Neural progenitor cell (in vitro differentiated cells): ENCODE measurements around the gene FAM174C. TPM values are rescaled to one million over a fixed set of nuclear protein-coding genes. Genes with fewer than 3 reads are reported as not detected.

Source experiments
- DNase-seq: peaks from one replicate; pipeline ENCODE4 v3.0.0-alpha.2; 2016; ENCODE audit warnings: low spot score
- H2AFZ ChIP-seq: fragments of 200-600 bp; sonication (generic); replicated peaks from 2 replicates; pipeline ENCODE4 v1.6.1; 2016; ENCODE audit warnings: antibody characterized with exemption
- H3F3A ChIP-seq: fragments of 200-600 bp; sonication (generic); 2 replicates; pipeline ENCODE4 v1.6.1; 2016; ENCODE audit warnings: antibody characterized with exemption, low read depth
- H3K27ac ChIP-seq: fragments of 200-600 bp; sonication (generic); 2 replicates; pipeline ENCODE4 v1.5.1; 2016; ENCODE audit warnings: mild to moderate bottlenecking
- H3K27me3 ChIP-seq: fragments of 200-600 bp; sonication (generic); 2 replicates; pipeline ENCODE4 v1.6.1; 2016; ENCODE audit warnings: mild to moderate bottlenecking, moderate library complexity
- H3K36me3 ChIP-seq: fragments of 200-600 bp; sonication (generic); 2 replicates; pipeline ENCODE4 v1.5.1; 2016
- H3K4me1 ChIP-seq: fragments of 200-600 bp; sonication (generic); 2 replicates; pipeline ENCODE4 v1.6.1; 2016; ENCODE audit warnings: mixed run types
- H3K4me2 ChIP-seq: fragments of 200-600 bp; sonication (generic); 2 replicates; pipeline ENCODE4 v1.6.1; 2016
- H3K4me3 ChIP-seq: fragments of 200-600 bp; sonication (generic); 2 replicates; pipeline ENCODE4 v1.5.1; 2016
- H3K79me2 ChIP-seq: fragments of 200-600 bp; sonication (generic); 2 replicates; pipeline ENCODE4 v1.6.1; 2016; ENCODE audit warnings: low read depth
- H3K9ac ChIP-seq: fragments of 200-600 bp; sonication (generic); 2 replicates; pipeline ENCODE4 v1.6.1; 2016
- H3K9me3 ChIP-seq: fragments of 200-600 bp; sonication (generic); 2 replicates; pipeline ENCODE4 v1.5.1; 2016; ENCODE audit warnings: low read depth
- H4K20me1 ChIP-seq: fragments of 200-600 bp; sonication (generic); 2 replicates; pipeline ENCODE4 v1.6.1; 2016; ENCODE audit warnings: low read depth
- H3K27ac Mint-ChIP-seq: 3 replicates; pipeline ENCODE4 v1.8.0; 2021; ENCODE audit warnings: mixed read lengths
- H3K27me3 Mint-ChIP-seq: 2 replicates; pipeline ENCODE4 v1.8.0; 2022; ENCODE audit warnings: low read depth, mild to moderate bottlenecking, inconsistent platforms, moderate library complexity, mixed read lengths; ENCODE audit not compliant: insufficient read depth
- H3K36me3 Mint-ChIP-seq: 3 replicates; pipeline ENCODE4 v1.8.0; 2021; ENCODE audit warnings: mixed read lengths
- H3K4me1 Mint-ChIP-seq: 3 replicates; pipeline ENCODE4 v1.8.0; 2021; ENCODE audit warnings: mixed read lengths
- H3K4me3 Mint-ChIP-seq: 3 replicates; pipeline ENCODE4 v1.8.0; 2021; ENCODE audit warnings: mild to moderate bottlenecking, moderate library complexity, mixed read lengths
- H3K9me3 Mint-ChIP-seq: 3 replicates; pipeline ENCODE4 v1.8.0; 2020; ENCODE audit warnings: mixed read lengths
- EZH2 ChIP-seq: fragments of 200-600 bp; sonication (generic); IDR thresholded peaks from 2 replicates; pipeline ENCODE4 v1.6.1; 2017; ENCODE audit warnings: antibody characterized with exemption, mild to moderate bottlenecking, moderate library complexity
- EZH2phosphoT487 ChIP-seq: fragments of 200-600 bp; sonication (generic); IDR thresholded peaks from 2 replicates; pipeline ENCODE4 v1.6.1; 2017; ENCODE audit warnings: antibody characterized with exemption
- total RNA-seq: library from RNA; depleted of rRNA; stranded (reverse); fragments of >200 nt; gene quantifications from 2 replicates; pipeline ENCODE4 v1.2.3, GENCODE V29; 2015; ENCODE audit warnings: low replicate concordance
- TF ChIP-seq, protein P1 (sequence below): fragments of 200-600 bp; sonication (generic); IDR thresholded peaks from 2 replicates; pipeline ENCODE4 v1.5.1; 2017; ENCODE audit warnings: antibody characterized with exemption, mild to moderate bottlenecking

The FAM174C gene
- total RNA-seq, 1 donor from 2014 or later: 4.8 TPM

DNA sequence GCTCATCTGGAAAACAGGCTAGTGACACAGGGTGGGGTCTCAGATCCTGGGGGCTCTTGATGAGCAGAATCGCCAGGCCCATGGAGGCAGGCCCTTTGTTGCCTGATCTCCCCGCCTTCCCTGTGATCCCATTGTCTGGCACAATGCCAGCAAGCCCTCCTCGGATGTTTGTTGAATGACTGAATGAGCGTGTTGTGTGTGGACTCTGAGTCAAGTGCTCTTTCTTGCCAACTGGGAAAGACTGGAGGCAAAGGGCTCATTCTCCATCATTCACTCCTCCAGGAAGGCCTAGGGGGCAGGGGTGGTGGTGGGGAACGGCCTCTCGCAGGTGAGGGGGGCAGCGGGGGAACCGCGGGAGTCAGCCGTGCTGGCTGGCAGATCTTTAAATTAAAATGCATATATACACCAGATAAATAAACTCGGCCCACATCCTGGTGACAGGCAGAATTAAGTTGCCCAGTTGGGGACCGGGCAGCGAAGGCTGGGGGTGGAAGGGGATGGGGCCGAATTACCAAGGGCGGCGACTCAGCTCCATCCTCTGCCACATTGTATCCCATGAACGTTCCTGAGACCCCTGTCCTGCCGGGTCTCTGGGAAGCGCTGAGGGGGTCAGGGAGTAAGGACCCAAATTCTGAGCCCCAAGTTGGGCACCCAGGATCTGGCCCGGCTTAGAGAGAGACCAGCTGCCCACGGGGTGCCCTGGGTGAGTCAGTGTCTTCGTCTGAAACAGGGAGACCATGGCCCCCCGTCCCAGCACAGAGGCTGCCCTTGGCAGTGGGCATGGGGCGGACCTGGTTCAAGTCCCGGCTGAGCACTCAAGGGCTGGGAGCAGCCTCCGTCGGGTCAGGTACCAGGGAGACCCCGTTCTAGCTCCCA is 34.9 kb downstream of the FAM174C start:
- TF ChIP-seq EZH2: no peak
- TF ChIP-seq, protein P1, sequence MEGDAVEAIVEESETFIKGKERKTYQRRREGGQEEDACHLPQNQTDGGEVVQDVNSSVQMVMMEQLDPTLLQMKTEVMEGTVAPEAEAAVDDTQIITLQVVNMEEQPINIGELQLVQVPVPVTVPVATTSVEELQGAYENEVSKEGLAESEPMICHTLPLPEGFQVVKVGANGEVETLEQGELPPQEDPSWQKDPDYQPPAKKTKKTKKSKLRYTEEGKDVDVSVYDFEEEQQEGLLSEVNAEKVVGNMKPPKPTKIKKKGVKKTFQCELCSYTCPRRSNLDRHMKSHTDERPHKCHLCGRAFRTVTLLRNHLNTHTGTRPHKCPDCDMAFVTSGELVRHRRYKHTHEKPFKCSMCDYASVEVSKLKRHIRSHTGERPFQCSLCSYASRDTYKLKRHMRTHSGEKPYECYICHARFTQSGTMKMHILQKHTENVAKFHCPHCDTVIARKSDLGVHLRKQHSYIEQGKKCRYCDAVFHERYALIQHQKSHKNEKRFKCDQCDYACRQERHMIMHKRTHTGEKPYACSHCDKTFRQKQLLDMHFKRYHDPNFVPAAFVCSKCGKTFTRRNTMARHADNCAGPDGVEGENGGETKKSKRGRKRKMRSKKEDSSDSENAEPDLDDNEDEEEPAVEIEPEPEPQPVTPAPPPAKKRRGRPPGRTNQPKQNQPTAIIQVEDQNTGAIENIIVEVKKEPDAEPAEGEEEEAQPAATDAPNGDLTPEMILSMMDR: no peak
- no peak for TF ChIP-seq EZH2phosphoT487
- no peak overlapping the region for H3K4me3 ChIP-seq
- Mint-ChIP-seq H3K4me1 (peaks cover 14% of the 10 kb centered on the region), H3K9me3 (no peaks in the 10 kb centered on the region), H3K27me3 (peaks cover 14% of the 10 kb centered on the region), H3K27ac (no peak overlapping the region), H3K4me3 (no peak overlapping the region), H3K36me3 (no peaks in the 10 kb centered on the region)
- H3F3A ChIP-seq: peaks cover 30% of the 10 kb centered on the region
- no peak for DNase-seq
- no peaks in the 10 kb centered on the region for H4K20me1 ChIP-seq
- peak overlapping the region; percentile 62 for H3K4me2 ChIP-seq
- no peaks in the 10 kb centered on the region for H3K9me3 ChIP-seq
- no peak overlapping the region for H3K9ac ChIP-seq
- H3K36me3 ChIP-seq: no peaks in the 10 kb centered on the region
- peaks cover 5% of the 10 kb centered on the region for H3K27me3 ChIP-seq
- H3K27ac ChIP-seq: no peak overlapping the region
- peaks cover 25% of the 10 kb centered on the region for H3K4me1 ChIP-seq
- no peak overlapping the region for H2AFZ ChIP-seq
- H3K79me2 ChIP-seq: no peaks in the 10 kb centered on the region

DNA sequence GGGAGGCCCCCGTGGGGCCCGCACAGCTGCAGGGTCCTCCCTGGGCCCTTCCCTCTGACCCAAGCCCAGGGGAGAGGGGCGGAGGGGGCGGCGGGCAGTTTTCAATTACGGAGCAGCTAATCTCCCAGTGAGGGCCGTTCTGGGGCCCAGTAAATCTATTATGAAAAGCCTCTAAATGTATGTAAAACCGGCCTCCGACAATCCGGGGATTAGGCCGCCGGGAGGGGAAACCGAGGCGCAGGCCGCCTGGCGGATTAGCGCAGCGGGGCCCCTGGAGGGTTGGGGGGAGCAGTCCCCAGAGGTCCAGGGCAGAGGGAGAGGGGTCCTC is 35.5 kb downstream of the FAM174C start:
- peak; percentile 69 for DNase-seq
- Mint-ChIP-seq H3K27ac (no peak overlapping the region), H3K27me3 (peaks cover 16% of the 10 kb centered on the region), H3K4me3 (no peak overlapping the region), H3K9me3 (no peaks in the 10 kb centered on the region), H3K4me1 (peaks cover 14% of the 10 kb centered on the region), H3K36me3 (no peaks in the 10 kb centered on the region)
- H3K36me3 ChIP-seq: no peaks in the 10 kb centered on the region
- H3F3A ChIP-seq: peaks cover 30% of the 10 kb centered on the region
- no peak overlapping the region for H3K9ac ChIP-seq
- H3K4me1 ChIP-seq: peaks cover 25% of the 10 kb centered on the region
- H3K27ac ChIP-seq: no peak overlapping the region
- no peaks in the 10 kb centered on the region for H3K9me3 ChIP-seq
- no peaks in the 10 kb centered on the region for H3K79me2 ChIP-seq
- no peak overlapping the region for H3K4me3 ChIP-seq
- peaks cover 11% of the 10 kb centered on the region for H3K27me3 ChIP-seq
- no peaks in the 10 kb centered on the region for H4K20me1 ChIP-seq
- H2AFZ ChIP-seq: no peak overlapping the region
- H3K4me2 ChIP-seq: peak overlapping the region; percentile 62
- TF ChIP-seq EZH2phosphoT487: no peak
- TF ChIP-seq, protein P1: no peak
- no peak for TF ChIP-seq EZH2

DNA sequence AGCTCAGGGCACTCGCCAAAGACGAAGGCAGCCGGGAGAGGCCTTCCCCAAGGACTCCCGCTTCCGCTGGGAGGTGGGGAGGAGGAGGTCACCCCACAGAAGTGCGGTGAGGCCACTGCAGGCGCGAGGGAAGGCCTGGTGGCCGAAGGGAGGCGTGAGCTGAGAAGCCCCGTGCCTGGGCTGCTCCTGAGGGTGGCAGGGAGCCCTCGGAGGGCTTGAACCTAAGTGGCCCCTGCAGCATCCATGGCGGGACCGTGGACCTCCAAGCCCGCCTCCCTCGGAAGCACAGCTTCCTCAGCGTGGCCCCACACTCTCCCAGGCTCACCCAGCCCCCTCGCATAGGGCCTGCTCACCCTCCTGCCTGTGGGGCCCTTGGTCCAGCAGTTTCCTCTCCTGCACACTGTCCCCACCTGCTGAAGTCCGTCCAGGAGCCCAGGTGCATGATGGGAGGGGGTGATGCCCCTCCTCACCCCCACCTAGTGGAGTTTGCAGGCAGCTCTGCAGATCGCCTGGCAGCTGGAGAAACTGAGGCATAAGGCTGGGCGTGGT is 36.3 kb downstream of the FAM174C start:
- Histone ChIP-seq H3F3A (peaks cover 30% of the 10 kb centered on the region), H3K27ac (no peak overlapping the region), H3K27me3 (peaks cover 19% of the 10 kb centered on the region), H3K79me2 (no peaks in the 10 kb centered on the region), H3K9me3 (no peaks in the 10 kb centered on the region), H3K4me2 (no peak overlapping the region), H2AFZ (no peak overlapping the region), H3K9ac (no peak overlapping the region), H3K4me3 (no peak overlapping the region), H4K20me1 (no peaks in the 10 kb centered on the region), H3K4me1 (peaks cover 25% of the 10 kb centered on the region), H3K36me3 (no peaks in the 10 kb centered on the region)
- DNase-seq: peak; percentile 46
- no peak overlapping the region for H3K27ac Mint-ChIP-seq
- peaks cover 13% of the 10 kb centered on the region for H3K27me3 Mint-ChIP-seq
- H3K4me1 Mint-ChIP-seq: peaks cover 14% of the 10 kb centered on the region
- H3K36me3 Mint-ChIP-seq: no peaks in the 10 kb centered on the region
- H3K4me3 Mint-ChIP-seq: no peak overlapping the region
- TF ChIP-seq, protein P1: no peak
- TF ChIP-seq EZH2: no peak
- no peak for TF ChIP-seq EZH2phosphoT487
- no peaks in the 10 kb centered on the region for H3K9me3 Mint-ChIP-seq
